Measurements from ENCODE around the gene EPHA7. TPM values are rescaled to one million over a fixed set of nuclear protein-coding genes. Genes with fewer than 3 reads are reported as not detected.

The EPHA7 gene
- 22.7 and 48.9 TPM in 2 replicates for total RNA-seq (ENCODE audit: low replicate concordance)
- long read RNA-seq, full-length matches to known transcripts = 18 of 44 reads
- long read RNA-seq, partial matches to known transcripts = 14 of 44 reads
- long read RNA-seq, other reads (novel, unspliced or antisense) = 12 of 44 reads

- H3K27me3 Mint-ChIP-seq = peaks cover 25% of the 10 kb centered on the region
- peak; percentile 99 for DNase-seq (ENCODE audit: extremely low spot score, unreplicated experiment)
- peaks cover 9% of the 10 kb centered on the region for H3K4me1 Mint-ChIP-seq (ENCODE audit: unreplicated experiment)
- H3K9me3 Mint-ChIP-seq = no peaks in the 10 kb centered on the region
- H3K27ac Mint-ChIP-seq = peak within 1 kb of the TSS; percentile 93
- no peaks in the 10 kb centered on the region for H3K36me3 Mint-ChIP-seq
- H3K4me3 Mint-ChIP-seq = peak within 1 kb of the TSS; percentile 100
- TF ChIP-seq, protein P1, sequence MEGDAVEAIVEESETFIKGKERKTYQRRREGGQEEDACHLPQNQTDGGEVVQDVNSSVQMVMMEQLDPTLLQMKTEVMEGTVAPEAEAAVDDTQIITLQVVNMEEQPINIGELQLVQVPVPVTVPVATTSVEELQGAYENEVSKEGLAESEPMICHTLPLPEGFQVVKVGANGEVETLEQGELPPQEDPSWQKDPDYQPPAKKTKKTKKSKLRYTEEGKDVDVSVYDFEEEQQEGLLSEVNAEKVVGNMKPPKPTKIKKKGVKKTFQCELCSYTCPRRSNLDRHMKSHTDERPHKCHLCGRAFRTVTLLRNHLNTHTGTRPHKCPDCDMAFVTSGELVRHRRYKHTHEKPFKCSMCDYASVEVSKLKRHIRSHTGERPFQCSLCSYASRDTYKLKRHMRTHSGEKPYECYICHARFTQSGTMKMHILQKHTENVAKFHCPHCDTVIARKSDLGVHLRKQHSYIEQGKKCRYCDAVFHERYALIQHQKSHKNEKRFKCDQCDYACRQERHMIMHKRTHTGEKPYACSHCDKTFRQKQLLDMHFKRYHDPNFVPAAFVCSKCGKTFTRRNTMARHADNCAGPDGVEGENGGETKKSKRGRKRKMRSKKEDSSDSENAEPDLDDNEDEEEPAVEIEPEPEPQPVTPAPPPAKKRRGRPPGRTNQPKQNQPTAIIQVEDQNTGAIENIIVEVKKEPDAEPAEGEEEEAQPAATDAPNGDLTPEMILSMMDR (conservative IDR thresholded peaks at IDR 0.05) = no peak
These were observed at the start of gene EPHA7 for GRCh38 chr6:93419304-93420162. TSS of gene EPHA7 (minus strand) at chr6:93419559. CDS start at chr6:93419341, 218 bp downstream.

DNA sequence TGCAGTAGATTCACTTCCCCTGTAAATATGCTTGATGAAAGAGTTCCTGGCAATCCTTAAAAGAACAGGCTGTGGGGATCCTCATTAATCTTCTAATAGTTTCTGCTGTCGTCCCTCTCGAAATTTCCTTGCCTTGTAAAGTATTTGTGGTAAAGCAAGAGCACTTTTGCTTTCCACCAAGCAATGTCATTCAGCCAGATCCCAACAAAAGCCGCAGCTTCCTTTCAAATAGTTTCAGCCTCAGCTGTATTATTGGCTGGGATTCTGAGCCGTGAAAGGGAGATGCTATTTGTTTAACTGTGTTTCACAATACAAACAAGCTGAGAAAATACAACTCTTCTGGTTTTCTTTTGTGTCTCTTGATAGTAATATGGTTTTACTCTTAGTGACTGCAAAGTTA lies 48.9 kb upstream of the EPHA7 start:
- TF ChIP-seq, protein P1 (conservative IDR thresholded peaks at IDR 0.05) = no peak
- no peak for DNase-seq (ENCODE audit: extremely low spot score, unreplicated experiment)
- H3K27ac Mint-ChIP-seq = no peak overlapping the region
- H3K9me3 Mint-ChIP-seq = no peaks in the 10 kb centered on the region
- H3K27me3 Mint-ChIP-seq = no peaks in the 10 kb centered on the region
- no peaks in the 10 kb centered on the region for H3K36me3 Mint-ChIP-seq
- no peak overlapping the region for H3K4me3 Mint-ChIP-seq
- H3K4me1 Mint-ChIP-seq (ENCODE audit: unreplicated experiment) = peaks cover 5% of the 10 kb centered on the region

DNA sequence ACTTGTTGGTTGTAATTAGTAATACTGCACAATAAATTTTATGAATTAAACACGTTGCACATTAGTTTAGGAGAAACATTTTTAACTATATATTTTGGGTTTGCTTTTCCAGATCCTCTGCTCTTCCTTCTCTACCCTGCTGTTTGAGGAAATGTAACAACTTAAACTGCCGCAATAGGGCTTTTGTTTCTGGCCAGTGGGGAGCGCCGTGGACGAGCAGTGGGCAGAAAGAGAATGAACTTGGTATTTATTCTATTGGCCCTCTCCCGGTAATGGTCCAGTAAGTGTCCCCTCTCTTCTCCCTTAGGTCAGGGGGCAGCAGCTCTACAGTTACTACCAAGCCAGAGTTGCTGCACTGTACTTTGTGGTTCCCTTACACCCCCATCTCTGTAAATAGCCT lies 35.2 kb upstream of the EPHA7 start:
- Mint-ChIP-seq H3K4me3 (no peak overlapping the region), H3K36me3 (no peaks in the 10 kb centered on the region), H3K27me3 (no peaks in the 10 kb centered on the region), H3K4me1 (ENCODE audit: unreplicated experiment) (no peaks in the 10 kb centered on the region), H3K9me3 (peaks cover 8% of the 10 kb centered on the region), H3K27ac (no peak overlapping the region)
- no peak for DNase-seq (ENCODE audit: extremely low spot score, unreplicated experiment)
- TF ChIP-seq, protein P1 (conservative IDR thresholded peaks at IDR 0.05) = no peak

- DNase-seq (ENCODE audit: extremely low spot score, unreplicated experiment) = no peak
- TF ChIP-seq, protein P1 (conservative IDR thresholded peaks at IDR 0.05) = no peak
These were observed 34.6 kb upstream of the EPHA7 start for GRCh38 chr6:93453956-93454355.

DNA sequence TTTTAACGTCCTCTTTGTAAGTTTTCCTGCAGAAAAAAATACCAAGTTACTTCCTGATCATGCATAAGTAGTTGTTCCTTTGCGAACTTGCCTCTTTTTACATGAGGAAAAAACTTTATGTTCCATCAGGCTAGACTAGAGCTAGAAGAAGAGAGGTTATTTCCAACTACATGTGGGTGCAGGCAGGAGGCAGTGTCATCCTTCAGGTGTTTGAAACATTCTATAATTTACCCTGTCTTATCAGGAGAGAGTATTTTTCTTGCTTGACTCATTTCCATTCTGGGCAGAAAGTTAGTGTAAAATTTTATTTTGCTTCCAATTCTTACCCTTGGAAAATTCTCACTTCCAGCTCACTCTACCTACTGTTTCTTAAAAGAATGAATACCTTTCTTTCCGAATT lies 28.5 kb upstream of the EPHA7 start:
- Mint-ChIP-seq H3K4me3 (no peak overlapping the region), H3K36me3 (no peaks in the 10 kb centered on the region), H3K9me3 (no peaks in the 10 kb centered on the region), H3K4me1 (ENCODE audit: unreplicated experiment) (no peaks in the 10 kb centered on the region), H3K27ac (no peak overlapping the region), H3K27me3 (no peaks in the 10 kb centered on the region)
- TF ChIP-seq, protein P1 (conservative IDR thresholded peaks at IDR 0.05) = no peak
- DNase-seq (ENCODE audit: extremely low spot score, unreplicated experiment) = no peak

More at GRCh38 chr6:93453956-93454355, 34.6 kb upstream of the EPHA7 start:
- Mint-ChIP-seq H3K27me3 (no peaks in the 10 kb centered on the region), H3K36me3 (no peaks in the 10 kb centered on the region), H3K27ac (no peak overlapping the region), H3K4me3 (no peak overlapping the region), H3K9me3 (peaks cover 8% of the 10 kb centered on the region), H3K4me1 (ENCODE audit: unreplicated experiment) (no peaks in the 10 kb centered on the region)
